ENCODE data around the gene IKBKG. TPM values are rescaled to one million over a fixed set of nuclear protein-coding genes. Genes with fewer than 3 reads are reported as not detected.
"Not testable (repeated sequence)": the region's sequence is repeated elsewhere in the genome, so short reads cannot be mapped to it uniquely, and the experiment has no call there.

The IKBKG gene
- total RNA-seq, 1 donor from 2014 or later: 10.3 TPM

DNA sequence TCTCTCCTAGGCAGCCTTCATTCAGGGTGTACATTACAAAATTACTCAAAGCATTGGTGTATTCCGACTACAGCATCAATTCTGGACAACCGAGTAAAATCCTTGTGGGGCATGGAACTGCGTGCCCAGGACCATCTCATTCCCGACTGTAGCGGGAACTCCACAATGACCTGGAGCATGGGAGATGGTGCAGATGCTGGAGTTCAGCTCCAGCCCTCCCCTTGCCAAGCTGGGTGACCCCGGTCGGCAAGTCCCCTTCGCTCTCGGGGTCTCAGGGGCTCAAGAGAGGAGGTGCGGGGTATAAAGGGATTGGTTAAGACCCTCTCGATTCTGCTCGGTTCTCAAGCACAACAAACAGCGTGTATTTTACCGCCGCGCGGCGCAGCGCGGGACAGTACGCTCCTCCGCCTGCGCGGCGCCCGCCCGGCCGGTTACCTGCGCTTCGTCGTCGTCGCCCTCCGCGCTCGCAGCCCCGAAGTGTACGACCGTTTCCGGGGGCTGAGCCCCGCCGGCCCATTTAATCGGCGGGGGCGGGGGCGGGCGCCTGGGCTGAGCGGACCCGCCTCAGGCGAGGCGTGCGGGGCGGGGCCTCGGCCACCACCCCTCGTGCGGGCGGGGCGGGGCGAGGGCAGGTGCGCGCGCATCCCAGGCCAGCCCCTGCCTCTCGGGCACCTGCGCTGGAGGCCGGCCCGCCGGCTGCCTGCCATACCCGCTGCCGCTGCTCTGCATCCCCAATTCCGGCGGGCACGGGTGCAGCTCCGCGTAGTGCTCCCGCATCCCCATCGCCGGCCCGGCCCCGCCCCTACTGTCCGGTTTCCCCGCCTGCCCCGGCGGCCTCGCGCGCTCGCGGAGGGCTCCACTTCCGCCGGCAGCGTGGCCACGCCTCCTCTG lies 821 bp upstream of the IKBKG start, which contains the start of gene G6PD:
Gene G6PD, minus strand, starts transcription at position 493 of the 891 bp plus-strand sequence. CDS start 691 bp downstream, outside the sequence.
- Histone ChIP-seq H3K36me3 (ENCODE audit: control insufficient read depth, insufficient read depth, low read length) (peaks cover 2% of the 10 kb centered on the region), H3K27me3 (ENCODE audit: control insufficient read depth, insufficient read depth, low read length) (no peaks in the 10 kb centered on the region), H3K4me3 (ENCODE audit: low read depth, low read length) (peak within 1 kb of the TSS; percentile 64)
- DNase-seq (ENCODE audit: low read depth): no peak
- no peak for FAIRE-seq
- TF ChIP-seq, protein P1, sequence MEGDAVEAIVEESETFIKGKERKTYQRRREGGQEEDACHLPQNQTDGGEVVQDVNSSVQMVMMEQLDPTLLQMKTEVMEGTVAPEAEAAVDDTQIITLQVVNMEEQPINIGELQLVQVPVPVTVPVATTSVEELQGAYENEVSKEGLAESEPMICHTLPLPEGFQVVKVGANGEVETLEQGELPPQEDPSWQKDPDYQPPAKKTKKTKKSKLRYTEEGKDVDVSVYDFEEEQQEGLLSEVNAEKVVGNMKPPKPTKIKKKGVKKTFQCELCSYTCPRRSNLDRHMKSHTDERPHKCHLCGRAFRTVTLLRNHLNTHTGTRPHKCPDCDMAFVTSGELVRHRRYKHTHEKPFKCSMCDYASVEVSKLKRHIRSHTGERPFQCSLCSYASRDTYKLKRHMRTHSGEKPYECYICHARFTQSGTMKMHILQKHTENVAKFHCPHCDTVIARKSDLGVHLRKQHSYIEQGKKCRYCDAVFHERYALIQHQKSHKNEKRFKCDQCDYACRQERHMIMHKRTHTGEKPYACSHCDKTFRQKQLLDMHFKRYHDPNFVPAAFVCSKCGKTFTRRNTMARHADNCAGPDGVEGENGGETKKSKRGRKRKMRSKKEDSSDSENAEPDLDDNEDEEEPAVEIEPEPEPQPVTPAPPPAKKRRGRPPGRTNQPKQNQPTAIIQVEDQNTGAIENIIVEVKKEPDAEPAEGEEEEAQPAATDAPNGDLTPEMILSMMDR (IDR thresholded peaks at IDR 0.05; ENCODE audit: insufficient read depth, low read length, severe bottlenecking): no peak

DNA sequence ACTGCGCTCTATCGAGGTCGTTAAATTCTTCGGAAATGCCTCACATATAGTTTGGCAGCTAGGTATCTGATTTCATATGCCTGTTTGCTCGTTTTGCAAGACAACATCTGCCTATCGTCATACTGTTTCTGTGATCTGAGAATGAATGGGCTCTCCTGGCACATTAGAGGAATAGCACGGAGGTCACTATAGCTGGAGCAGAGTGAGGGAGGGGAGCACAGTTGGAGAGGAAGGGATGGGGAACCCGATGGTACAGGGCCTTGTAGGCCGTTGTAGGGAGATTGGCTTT lies 552 bp downstream of the IKBKG start:
- no peak for FAIRE-seq
- peak; percentile 31 for DNase-seq (ENCODE audit: low read depth)
- peaks cover 5% of the 10 kb centered on the region for H3K36me3 ChIP-seq (ENCODE audit: control insufficient read depth, insufficient read depth, low read length)

DNA sequence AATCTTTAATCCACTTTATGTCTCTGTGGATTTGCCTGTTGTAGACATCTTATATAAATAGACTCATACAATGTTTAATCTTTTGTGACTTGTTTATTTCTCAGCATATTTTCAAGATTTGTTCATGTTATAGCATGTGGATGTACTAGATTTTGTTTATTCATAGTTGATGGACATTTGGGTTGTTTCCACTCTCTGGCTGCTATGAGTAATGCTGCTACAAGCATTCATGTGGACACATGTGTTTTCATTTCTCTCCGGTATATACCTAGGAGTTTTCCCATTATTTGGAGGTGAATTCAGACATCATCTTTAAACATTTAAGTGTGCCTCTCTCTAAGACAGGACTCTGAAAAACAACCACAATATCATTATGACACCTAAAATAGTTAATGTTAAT lies 2.3 kb downstream of the IKBKG start:
- no peak for FAIRE-seq
- H3K27me3 ChIP-seq (ENCODE audit: control insufficient read depth, insufficient read depth, low read length): no peaks in the 10 kb centered on the region
- no peak overlapping the region for H3K4me3 ChIP-seq (ENCODE audit: low read depth, low read length)
- TF ChIP-seq, protein P1 (IDR thresholded peaks at IDR 0.05; ENCODE audit: insufficient read depth, low read length, severe bottlenecking): no peak
- DNase-seq (ENCODE audit: low read depth): peak; percentile 81
- peaks cover 12% of the 10 kb centered on the region for H3K36me3 ChIP-seq (ENCODE audit: control insufficient read depth, insufficient read depth, low read length)

More for the DNA sequence above, 552 bp downstream of the IKBKG start:
- Histone ChIP-seq H3K4me3 (ENCODE audit: low read depth, low read length) (peak overlapping the region; percentile 64), H3K27me3 (ENCODE audit: control insufficient read depth, insufficient read depth, low read length) (no peaks in the 10 kb centered on the region)
- TF ChIP-seq, protein P1 (IDR thresholded peaks at IDR 0.05; ENCODE audit: insufficient read depth, low read length, severe bottlenecking): no peak

DNA sequence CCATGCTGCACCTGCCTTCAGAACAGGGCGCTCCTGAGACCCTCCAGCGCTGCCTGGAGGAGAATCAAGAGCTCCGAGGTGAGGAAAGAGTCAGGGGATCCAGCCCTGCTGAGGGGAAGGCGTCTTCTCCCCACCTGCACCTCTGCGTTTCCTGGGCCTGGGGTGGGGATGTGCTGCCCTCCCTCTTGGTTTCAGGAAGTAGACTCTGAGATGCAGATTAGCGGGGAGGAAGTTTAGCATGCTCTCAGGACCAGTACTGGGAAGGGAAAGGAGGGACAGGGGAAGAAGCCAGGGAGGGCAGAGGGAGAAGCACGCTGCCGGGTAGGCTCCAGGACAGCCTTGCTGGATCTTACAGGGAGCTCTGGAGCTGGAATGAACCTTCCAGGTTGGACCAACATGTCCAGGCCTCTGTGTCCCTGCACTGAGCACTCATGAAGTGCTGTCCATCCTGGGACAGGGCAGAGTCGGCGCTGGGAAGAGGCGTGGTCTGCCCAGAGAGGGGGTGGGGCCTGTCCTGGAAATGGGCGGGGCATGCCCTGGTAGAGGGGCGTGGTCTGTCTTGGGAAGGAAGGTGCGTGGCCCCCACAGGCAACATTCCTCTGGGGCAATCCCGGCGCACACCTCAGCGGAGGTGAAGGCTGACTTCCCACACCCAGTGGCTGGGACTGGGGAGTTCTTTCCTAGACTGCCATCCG lies 4.8 kb downstream of the IKBKG start:
- not testable (repeated sequence) for DNase-seq (ENCODE audit: low read depth); H3K4me3 ChIP-seq (ENCODE audit: low read depth, low read length); H3K27me3 ChIP-seq (ENCODE audit: control insufficient read depth, insufficient read depth, low read length)
- peak; percentile 92 for FAIRE-seq
- peaks cover 12% of the 10 kb centered on the region for H3K36me3 ChIP-seq (ENCODE audit: control insufficient read depth, insufficient read depth, low read length)

DNA sequence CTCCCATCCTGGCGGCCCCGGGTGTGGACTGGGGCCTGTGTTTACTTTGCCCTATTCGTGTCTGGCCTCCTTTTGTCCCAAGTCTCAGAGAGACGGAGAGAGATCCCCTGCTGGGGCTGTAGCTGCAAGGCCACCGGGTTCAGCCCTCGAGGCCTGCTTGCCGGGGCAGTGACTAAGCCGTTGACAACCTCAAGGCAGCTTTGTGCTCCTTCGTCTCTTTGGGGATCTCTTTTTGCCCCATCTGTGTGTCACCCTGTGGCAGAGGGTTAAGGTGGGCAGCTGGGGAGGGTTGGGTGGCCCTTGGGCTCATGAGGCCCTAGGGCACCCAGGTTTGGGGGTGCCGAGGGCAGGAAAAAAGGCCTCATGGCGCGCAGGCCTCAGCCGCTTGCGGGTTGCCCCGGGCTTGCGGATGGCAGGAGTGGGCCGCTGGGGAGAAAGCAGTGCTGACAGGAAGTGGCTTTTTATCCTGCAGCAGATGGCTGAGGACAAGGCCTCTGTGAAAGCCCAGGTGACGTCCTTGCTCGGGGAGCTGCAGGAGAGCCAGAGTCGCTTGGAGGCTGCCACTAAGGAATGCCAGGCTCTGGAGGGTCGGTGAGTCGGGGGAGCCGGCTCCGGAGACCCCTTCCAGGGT lies 10.8 kb downstream of the IKBKG start:
- DNase-seq (ENCODE audit: low read depth); H3K4me3 ChIP-seq (ENCODE audit: low read depth, low read length); H3K27me3 ChIP-seq (ENCODE audit: control insufficient read depth, insufficient read depth, low read length); H3K36me3 ChIP-seq (ENCODE audit: control insufficient read depth, insufficient read depth, low read length): not testable (repeated sequence)
- peak; percentile 92 for FAIRE-seq

DNA sequence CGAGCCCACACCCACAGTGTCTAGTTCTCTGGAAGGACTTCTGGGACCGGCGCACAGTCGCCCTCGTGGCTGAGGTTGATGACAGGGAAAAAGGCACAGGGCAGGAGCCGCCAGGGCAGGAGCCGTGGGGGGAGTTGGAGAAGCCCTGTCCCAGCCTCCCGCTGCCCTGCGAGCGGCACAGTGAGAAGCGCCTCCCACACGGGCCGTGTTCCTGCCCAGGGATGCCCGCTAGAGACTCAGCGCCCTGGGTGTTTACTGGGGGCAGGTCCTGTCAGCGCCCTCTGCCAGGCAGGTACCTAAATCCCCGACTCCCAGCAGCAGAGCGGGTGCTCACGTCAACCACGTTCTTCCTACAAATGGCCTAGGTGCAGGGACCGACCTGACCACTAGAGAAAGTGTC lies 11.5 kb downstream of the IKBKG start:
- H3K27me3 ChIP-seq (ENCODE audit: control insufficient read depth, insufficient read depth, low read length); FAIRE-seq; H3K36me3 ChIP-seq (ENCODE audit: control insufficient read depth, insufficient read depth, low read length); H3K4me3 ChIP-seq (ENCODE audit: low read depth, low read length); DNase-seq (ENCODE audit: low read depth): not testable (repeated sequence)

DNA sequence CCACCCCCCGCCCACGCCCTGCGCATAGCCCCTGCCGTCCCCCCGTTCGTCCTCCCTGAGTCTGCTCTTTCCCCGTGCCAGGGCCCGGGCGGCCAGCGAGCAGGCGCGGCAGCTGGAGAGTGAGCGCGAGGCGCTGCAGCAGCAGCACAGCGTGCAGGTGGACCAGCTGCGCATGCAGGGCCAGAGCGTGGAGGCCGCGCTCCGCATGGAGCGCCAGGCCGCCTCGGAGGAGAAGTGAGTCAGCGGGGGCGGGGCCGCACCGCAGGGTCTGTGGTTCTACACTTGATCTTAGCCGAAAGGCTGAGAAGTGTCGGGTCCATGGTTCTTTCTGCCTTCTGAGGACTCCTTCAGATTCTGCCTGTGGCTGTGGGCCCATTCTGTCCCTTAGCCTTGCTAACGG lies 12.9 kb downstream of the IKBKG start:
- not testable (repeated sequence) for H3K4me3 ChIP-seq (ENCODE audit: low read depth, low read length); H3K27me3 ChIP-seq (ENCODE audit: control insufficient read depth, insufficient read depth, low read length); FAIRE-seq; H3K36me3 ChIP-seq (ENCODE audit: control insufficient read depth, insufficient read depth, low read length); DNase-seq (ENCODE audit: low read depth)

DNA sequence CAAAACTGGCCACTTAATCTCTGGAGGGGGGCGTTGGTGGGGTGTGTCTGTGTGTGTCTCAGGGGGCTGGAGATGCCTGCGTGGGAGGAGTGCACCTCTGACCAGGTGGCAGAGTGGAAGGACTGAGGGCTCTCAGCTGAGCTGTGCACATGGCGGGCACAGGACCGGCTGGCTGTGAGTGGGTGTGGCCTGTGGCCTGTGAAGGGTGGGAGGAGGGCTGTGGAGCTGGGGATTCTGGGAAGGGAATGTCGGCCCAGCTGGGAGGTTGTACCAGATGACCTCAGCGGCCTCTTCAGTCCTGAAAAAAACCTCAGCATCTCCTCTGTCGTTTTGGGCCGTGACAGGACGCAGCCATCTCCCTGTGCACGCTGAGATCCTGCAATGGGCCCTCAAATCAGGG lies 14.9 kb downstream of the IKBKG start:
- not testable (repeated sequence) for H3K36me3 ChIP-seq (ENCODE audit: control insufficient read depth, insufficient read depth, low read length); H3K4me3 ChIP-seq (ENCODE audit: low read depth, low read length); H3K27me3 ChIP-seq (ENCODE audit: control insufficient read depth, insufficient read depth, low read length); DNase-seq (ENCODE audit: low read depth)
- FAIRE-seq: peak; percentile 97

DNA sequence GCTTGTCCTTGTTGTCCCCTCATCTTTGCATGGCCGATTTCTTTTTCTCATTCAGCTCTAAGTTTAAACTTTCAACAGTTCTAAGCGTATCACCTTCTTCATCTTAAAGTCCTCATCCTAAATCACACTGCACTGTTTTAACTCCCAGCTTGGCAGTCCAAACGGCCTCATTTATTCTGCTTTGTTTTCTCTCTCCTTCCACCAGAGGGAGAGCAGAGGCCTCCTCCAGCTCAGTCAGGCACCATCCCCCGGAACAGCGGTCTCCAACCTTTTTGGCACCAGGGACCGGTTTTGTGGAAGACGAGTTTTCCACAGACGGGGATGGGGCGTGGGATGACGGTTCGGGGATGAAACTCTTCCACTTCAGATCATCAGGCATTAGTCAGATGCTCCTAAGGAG lies 22.9 kb downstream of the IKBKG start:
- not testable (repeated sequence) for H3K4me3 ChIP-seq (ENCODE audit: low read depth, low read length); H3K36me3 ChIP-seq (ENCODE audit: control insufficient read depth, insufficient read depth, low read length); H3K27me3 ChIP-seq (ENCODE audit: control insufficient read depth, insufficient read depth, low read length); FAIRE-seq; DNase-seq (ENCODE audit: low read depth)

DNA sequence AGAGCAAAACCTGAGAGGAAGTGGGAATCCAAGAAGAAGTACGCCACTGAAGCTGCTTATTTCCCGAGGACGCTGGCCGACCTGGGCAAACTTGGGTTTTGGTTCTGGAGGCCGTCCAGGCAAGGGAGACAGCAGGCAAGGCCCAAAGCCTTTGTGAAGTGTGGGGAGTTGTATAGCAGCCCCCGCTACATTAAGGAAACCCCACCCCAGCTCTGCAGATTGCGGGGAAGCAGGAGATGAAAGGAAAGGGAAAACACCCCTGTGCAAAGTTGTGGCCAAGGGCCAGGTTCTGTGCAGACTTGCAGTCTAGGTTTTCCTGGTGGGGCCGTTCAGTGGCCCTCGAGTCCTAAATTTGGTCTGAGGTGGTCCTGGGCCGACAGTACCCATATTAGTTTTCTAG lies 25.6 kb downstream of the IKBKG start:
- not testable (repeated sequence) for H3K27me3 ChIP-seq (ENCODE audit: control insufficient read depth, insufficient read depth, low read length); DNase-seq (ENCODE audit: low read depth); FAIRE-seq; H3K36me3 ChIP-seq (ENCODE audit: control insufficient read depth, insufficient read depth, low read length); H3K4me3 ChIP-seq (ENCODE audit: low read depth, low read length)

DNA sequence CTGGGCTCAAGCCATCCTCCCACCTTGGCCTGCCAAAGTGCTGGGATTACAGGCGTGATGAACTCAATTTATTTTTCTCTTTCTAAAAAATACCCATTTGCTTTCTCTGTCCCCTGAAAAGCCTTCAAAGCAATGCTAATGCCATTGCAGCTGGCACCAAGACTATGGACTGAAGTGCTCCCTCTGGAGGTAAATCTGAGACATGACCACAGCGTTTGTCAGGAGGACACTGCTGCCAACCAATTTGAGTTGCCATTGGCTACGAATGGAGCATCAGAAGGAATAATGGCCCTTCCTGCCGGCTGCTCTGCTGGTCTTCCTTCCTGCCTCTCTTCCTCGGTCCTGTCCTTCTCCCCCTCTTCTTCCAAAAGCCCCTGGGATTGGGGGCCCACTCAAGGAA lies 27.7 kb downstream of the IKBKG start:
- not testable (repeated sequence) for H3K4me3 ChIP-seq (ENCODE audit: low read depth, low read length); H3K36me3 ChIP-seq (ENCODE audit: control insufficient read depth, insufficient read depth, low read length); DNase-seq (ENCODE audit: low read depth); H3K27me3 ChIP-seq (ENCODE audit: control insufficient read depth, insufficient read depth, low read length)
- peak; percentile 79 for FAIRE-seq

Measured in bronchial epithelial cell (primary cell).